Ishikawa (cell line): ENCODE data around the gene UBE3B.

ENCODE experiments used
- CEBPB ChIP-seq: IDR thresholded peaks from 2 replicates; pipeline ENCODE4 v1.6.1; 2012
- CREB1 ChIP-seq: IDR thresholded peaks from 2 replicates; pipeline ENCODE4 v1.6.1; 2012; ENCODE audit warnings: low read depth
- EGR1 ChIP-seq: IDR thresholded peaks from 2 replicates; pipeline ENCODE4 v1.6.1; 2012
- EP300 ChIP-seq: IDR thresholded peaks from 2 replicates; pipeline ENCODE4 v1.6.1; 2012; ENCODE audit warnings: borderline replicate concordance
- FOXM1 ChIP-seq: IDR thresholded peaks from 2 replicates; pipeline ENCODE4 v1.6.1; 2012; ENCODE audit warnings: low read depth, borderline replicate concordance
- MAX ChIP-seq: IDR thresholded peaks from 2 replicates; pipeline ENCODE4 v1.6.1; 2012
- NFIC ChIP-seq: IDR thresholded peaks from 2 replicates; pipeline ENCODE4 v1.6.1; 2012
- RAD21 ChIP-seq: IDR thresholded peaks from 2 replicates; pipeline ENCODE4 v1.6.1; 2012; ENCODE audit warnings: low read depth
- REST ChIP-seq: IDR thresholded peaks from 2 replicates; pipeline ENCODE4 v1.6.1; 2012; ENCODE audit warnings: low read depth, mild to moderate bottlenecking
- TAF1 ChIP-seq: IDR thresholded peaks from 2 replicates; pipeline ENCODE4 v1.6.1; 2012; ENCODE audit warnings: low read depth, mild to moderate bottlenecking
- TEAD4 ChIP-seq: IDR thresholded peaks from 2 replicates; pipeline ENCODE4 v1.6.1; 2012
- USF1 ChIP-seq: IDR thresholded peaks from 2 replicates; pipeline ENCODE4 v1.6.1; 2012
- YY1 ChIP-seq: IDR thresholded peaks from 2 replicates; pipeline ENCODE4 v1.6.1; 2012; ENCODE audit warnings: low read depth
- ZBTB7A ChIP-seq: IDR thresholded peaks from 2 replicates; pipeline ENCODE4 v1.6.1; 2012; ENCODE audit warnings: low read depth

- TF ChIP-seq EP300 (no peak), CEBPB (no peak), RAD21 (no peak), MAX (no peak), NFIC (no peak), YY1 (no peak), REST (no peak), TEAD4 (no peak), TAF1 (no peak), CREB1 (no peak), USF1 (no peak), ZBTB7A (no peak), EGR1 (no peak), FOXM1 (no peak)
These were observed 52.5 kb downstream of the UBE3B start for GRCh38 chr12:109529691-109530640.
